Measurements from ENCODE around the gene RNGTT.
"Not testable (repeated sequence)": the region's sequence is repeated elsewhere in the genome, so short reads cannot be mapped to it uniquely, and the experiment has no call there.

The RNGTT gene

GRCh38 chr6:88730611-88731011 lies 232.8 kb downstream of the RNGTT start:
- no peaks in the 10 kb centered on the region for H3K27me3 Mint-ChIP-seq
- H3K4me1 Mint-ChIP-seq (ENCODE audit: low read depth): peaks cover 22% of the 10 kb centered on the region
- no peak overlapping the region for H3K27ac Mint-ChIP-seq
- H3K4me3 Mint-ChIP-seq: no peak overlapping the region
- peaks cover 25% of the 10 kb centered on the region for H3K36me3 Mint-ChIP-seq
- no peaks in the 10 kb centered on the region for H3K9me3 Mint-ChIP-seq (ENCODE audit: low read depth)

DNA sequence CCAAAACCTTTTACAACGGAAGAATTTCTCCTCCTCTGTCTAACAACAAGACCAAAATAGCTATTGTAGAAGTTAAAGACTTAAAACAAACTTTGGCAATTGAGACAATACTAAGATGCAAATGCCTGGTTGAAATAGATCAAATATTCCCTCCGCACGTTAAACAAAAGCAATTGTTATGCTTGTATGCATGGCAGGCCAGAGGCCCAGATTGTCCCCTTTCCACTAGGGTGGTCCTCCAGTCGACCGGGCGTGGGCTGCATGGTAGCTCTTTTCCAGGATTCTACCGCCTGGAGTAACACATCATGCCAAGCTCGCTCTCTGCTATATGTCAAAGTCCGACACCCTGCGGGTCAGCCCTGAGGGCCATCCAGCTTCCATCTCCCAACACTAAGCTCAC lies 234.7 kb downstream of the RNGTT start:
- Mint-ChIP-seq H3K9me3 (ENCODE audit: low read depth) (no peaks in the 10 kb centered on the region), H3K27me3 (no peaks in the 10 kb centered on the region), H3K4me3 (no peak overlapping the region), H3K36me3 (peaks cover 21% of the 10 kb centered on the region), H3K27ac (no peak overlapping the region), H3K4me1 (ENCODE audit: low read depth) (peaks cover 22% of the 10 kb centered on the region)

GRCh38 chr6:88726409-88726808 lies 237.0 kb downstream of the RNGTT start:
- not testable (repeated sequence) for H3K27ac Mint-ChIP-seq; H3K4me3 Mint-ChIP-seq; H3K27me3 Mint-ChIP-seq; H3K9me3 Mint-ChIP-seq (ENCODE audit: low read depth)
- H3K4me1 Mint-ChIP-seq (ENCODE audit: low read depth): peaks cover 17% of the 10 kb centered on the region
- peaks cover 19% of the 10 kb centered on the region for H3K36me3 Mint-ChIP-seq

- Mint-ChIP-seq H3K36me3 (peaks cover 19% of the 10 kb centered on the region), H3K4me3 (peak overlapping the region; percentile 49), H3K27ac (no peak overlapping the region)
These were observed 238.1 kb downstream of the RNGTT start for GRCh38 chr6:88725111-88725975.

DNA sequence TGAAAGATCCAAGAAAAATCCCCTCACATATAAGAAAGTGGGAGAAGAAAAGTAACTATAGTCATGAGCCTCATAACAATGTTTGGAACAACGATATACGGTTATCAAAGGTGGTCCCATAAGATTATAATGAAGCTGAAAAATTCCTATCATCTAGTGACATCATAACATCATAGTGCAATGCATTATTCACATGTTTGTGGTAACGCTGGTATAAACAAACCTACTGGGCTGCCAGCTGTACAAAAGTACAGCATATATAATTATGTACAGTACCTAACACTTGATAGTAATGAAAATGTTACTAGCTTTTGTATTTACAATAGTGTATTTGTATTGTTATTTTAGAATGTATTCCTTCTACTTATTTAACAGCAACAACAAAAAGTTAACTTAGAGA lies 240.7 kb downstream of the RNGTT start:
- Mint-ChIP-seq H3K27ac (no peak overlapping the region), H3K4me1 (ENCODE audit: low read depth) (peaks cover 16% of the 10 kb centered on the region), H3K4me3 (no peak overlapping the region), H3K27me3 (no peaks in the 10 kb centered on the region), H3K9me3 (ENCODE audit: low read depth) (no peaks in the 10 kb centered on the region), H3K36me3 (peaks cover 15% of the 10 kb centered on the region)

More at GRCh38 chr6:88725111-88725975, 238.1 kb downstream of the RNGTT start:
- H3K27me3 Mint-ChIP-seq: no peaks in the 10 kb centered on the region
- peaks cover 17% of the 10 kb centered on the region for H3K4me1 Mint-ChIP-seq (ENCODE audit: low read depth)
- H3K9me3 Mint-ChIP-seq (ENCODE audit: low read depth): no peaks in the 10 kb centered on the region

- not testable (repeated sequence) for H3K27ac Mint-ChIP-seq; H3K4me3 Mint-ChIP-seq; H3K9me3 Mint-ChIP-seq (ENCODE audit: low read depth); H3K4me1 Mint-ChIP-seq (ENCODE audit: low read depth); H3K27me3 Mint-ChIP-seq
- peaks cover 18% of the 10 kb centered on the region for H3K36me3 Mint-ChIP-seq
These were observed 247.0 kb downstream of the RNGTT start for GRCh38 chr6:88716399-88716798.

DNA sequence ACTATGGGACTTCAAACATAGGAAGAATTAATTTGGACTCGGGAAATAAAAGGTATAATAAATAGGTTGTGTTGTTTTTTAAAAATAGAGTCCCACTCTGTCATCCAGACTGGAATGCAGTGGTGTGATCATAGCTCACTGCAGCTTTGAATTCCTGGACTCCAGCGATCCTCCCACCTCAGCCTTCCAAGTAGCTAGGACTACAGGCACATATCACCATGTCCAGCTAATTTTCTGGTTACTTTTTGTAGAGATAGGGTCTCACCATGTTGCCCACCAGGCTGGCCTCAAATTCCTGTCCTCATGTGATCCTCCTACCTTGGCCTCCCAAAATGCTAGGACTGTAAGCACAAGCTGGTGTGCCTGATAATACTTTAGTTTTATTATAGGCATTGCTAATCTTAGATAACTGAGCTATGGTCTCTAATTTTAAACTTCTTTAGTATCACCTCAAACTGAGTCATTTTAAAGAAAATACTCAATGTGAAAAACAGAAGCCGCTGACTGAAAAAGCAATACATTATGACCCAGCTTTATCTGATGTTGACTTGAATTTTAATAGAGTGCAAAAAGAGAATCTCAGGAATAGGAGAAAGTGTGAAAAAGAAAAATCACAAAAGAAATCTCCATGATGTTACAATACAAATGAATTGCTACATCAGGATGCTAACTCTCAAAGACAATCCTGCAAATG lies 251.0 kb downstream of the RNGTT start:
- Mint-ChIP-seq H3K36me3 (peaks cover 12% of the 10 kb centered on the region), H3K27me3 (no peaks in the 10 kb centered on the region), H3K9me3 (ENCODE audit: low read depth) (peaks cover 5% of the 10 kb centered on the region), H3K4me1 (ENCODE audit: low read depth) (peaks cover 1% of the 10 kb centered on the region), H3K27ac (no peak overlapping the region), H3K4me3 (no peak overlapping the region)

GRCh38 chr6:88709819-88710246 lies 253.6 kb downstream of the RNGTT start:
- H3K9me3 Mint-ChIP-seq (ENCODE audit: low read depth): no peaks in the 10 kb centered on the region
- H3K27ac Mint-ChIP-seq: no peak overlapping the region
- H3K4me3 Mint-ChIP-seq: no peak overlapping the region
- peaks cover 5% of the 10 kb centered on the region for H3K36me3 Mint-ChIP-seq
- H3K4me1 Mint-ChIP-seq (ENCODE audit: low read depth): peaks cover 7% of the 10 kb centered on the region
- H3K27me3 Mint-ChIP-seq: no peaks in the 10 kb centered on the region

GRCh38 chr6:88708197-88708744 lies 255.1 kb downstream of the RNGTT start:
- Mint-ChIP-seq H3K36me3 (peaks cover 8% of the 10 kb centered on the region), H3K9me3 (ENCODE audit: low read depth) (no peaks in the 10 kb centered on the region), H3K4me3 (no peak overlapping the region), H3K4me1 (ENCODE audit: low read depth) (peaks cover 12% of the 10 kb centered on the region), H3K27me3 (no peaks in the 10 kb centered on the region), H3K27ac (no peak overlapping the region)

DNA sequence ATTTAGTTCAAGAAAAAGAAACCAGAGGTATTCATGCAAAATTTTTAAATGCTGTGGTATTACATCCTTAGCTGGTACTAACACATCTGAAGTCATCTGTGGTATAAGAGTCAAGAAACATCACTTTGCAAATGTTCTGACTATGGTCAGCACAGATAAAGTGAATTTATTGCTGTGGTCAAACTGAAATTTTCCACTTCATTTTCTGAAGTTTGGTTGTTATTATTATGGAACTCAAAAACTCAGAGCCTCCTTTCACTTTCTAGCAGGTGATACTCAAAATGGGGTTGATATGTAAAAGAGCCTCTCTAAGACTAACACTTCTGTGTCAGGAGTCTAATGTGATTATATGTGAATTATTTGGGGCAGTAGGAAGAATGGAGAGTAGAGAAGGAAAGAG lies 257.8 kb downstream of the RNGTT start:
- peaks cover 15% of the 10 kb centered on the region for H3K4me1 Mint-ChIP-seq (ENCODE audit: low read depth)
- H3K27ac Mint-ChIP-seq: peak overlapping the region; percentile 18
- no peak overlapping the region for H3K4me3 Mint-ChIP-seq

DNA sequence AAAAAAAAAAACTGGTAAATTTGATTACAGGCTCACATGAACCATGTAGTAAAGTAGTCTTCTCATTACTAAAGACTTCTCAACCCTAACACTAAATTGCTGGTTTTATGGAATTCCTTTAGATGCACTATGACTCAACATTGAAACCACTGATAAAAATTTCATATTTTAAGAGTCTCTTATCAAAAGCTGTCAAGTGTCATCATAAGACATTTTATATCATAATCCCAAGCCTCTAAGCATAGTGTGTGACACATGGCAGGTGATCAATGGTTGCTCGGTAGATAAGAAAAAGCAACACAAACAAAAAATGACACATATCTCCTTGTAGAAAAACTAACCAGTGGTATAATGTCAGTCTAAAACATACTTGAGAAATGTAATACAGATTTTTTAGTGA lies 258.4 kb downstream of the RNGTT start:
- Mint-ChIP-seq H3K9me3 (ENCODE audit: low read depth) (no peaks in the 10 kb centered on the region), H3K27me3 (no peaks in the 10 kb centered on the region), H3K36me3 (peaks cover 10% of the 10 kb centered on the region), H3K4me1 (ENCODE audit: low read depth) (peaks cover 18% of the 10 kb centered on the region), H3K27ac (no peak overlapping the region), H3K4me3 (no peak overlapping the region)

More for the DNA sequence above, 257.8 kb downstream of the RNGTT start:
- no peaks in the 10 kb centered on the region for H3K27me3 Mint-ChIP-seq
- peaks cover 9% of the 10 kb centered on the region for H3K36me3 Mint-ChIP-seq
- no peaks in the 10 kb centered on the region for H3K9me3 Mint-ChIP-seq (ENCODE audit: low read depth)

- Mint-ChIP-seq H3K9me3 (ENCODE audit: low read depth) (no peaks in the 10 kb centered on the region), H3K36me3 (peaks cover 10% of the 10 kb centered on the region), H3K27me3 (no peaks in the 10 kb centered on the region), H3K4me3 (no peak overlapping the region), H3K27ac (no peak overlapping the region), H3K4me1 (ENCODE audit: low read depth) (peaks cover 18% of the 10 kb centered on the region)
These were observed 260.4 kb downstream of the RNGTT start for GRCh38 chr6:88702956-88703556.

DNA sequence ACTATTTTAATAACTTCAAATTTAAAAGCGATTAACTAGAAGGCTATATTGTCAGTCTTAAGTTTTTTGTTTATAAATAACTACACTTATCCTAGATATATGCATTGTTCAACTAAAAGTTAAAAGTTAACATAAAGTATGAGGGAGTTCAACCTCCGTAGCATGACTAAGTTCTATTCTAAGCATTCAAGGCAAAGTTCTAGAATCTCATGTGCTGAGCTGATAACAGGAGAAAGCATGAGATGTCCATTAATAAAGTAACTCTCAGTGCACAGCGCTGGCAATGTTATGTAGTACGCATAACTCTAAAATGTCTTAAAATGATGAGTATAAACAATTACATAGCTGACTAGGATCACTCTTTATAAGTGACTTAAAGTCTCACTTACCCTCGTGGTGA lies 264.8 kb downstream of the RNGTT start:
- Mint-ChIP-seq H3K9me3 (ENCODE audit: low read depth) (peaks cover 7% of the 10 kb centered on the region), H3K27me3 (no peaks in the 10 kb centered on the region), H3K36me3 (peaks cover 22% of the 10 kb centered on the region), H3K4me3 (no peak overlapping the region), H3K4me1 (ENCODE audit: low read depth) (peaks cover 7% of the 10 kb centered on the region), H3K27ac (no peak overlapping the region)

DNA sequence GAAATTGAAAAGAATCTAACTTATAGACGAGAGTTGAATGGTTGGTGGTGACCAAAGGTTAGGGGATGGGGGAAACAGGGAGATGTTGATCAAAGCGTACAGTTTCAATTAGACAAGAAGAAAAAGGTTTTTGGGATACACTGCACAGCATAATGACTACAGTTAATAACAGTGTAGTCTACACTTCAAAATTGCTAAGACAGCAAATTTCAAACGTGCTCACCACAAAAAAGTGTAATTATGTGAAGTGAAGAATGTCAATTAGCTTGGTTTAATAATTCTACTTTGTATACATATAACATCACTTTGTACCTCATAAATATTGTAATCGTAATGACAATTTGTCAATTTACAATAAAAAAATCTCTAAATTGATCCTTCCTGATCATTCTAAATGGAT lies 267.5 kb downstream of the RNGTT start:
- Mint-ChIP-seq H3K4me3 (no peak overlapping the region), H3K4me1 (ENCODE audit: low read depth) (peaks cover 9% of the 10 kb centered on the region), H3K27ac (no peak overlapping the region), H3K9me3 (ENCODE audit: low read depth) (peaks cover 10% of the 10 kb centered on the region), H3K36me3 (peaks cover 33% of the 10 kb centered on the region), H3K27me3 (no peaks in the 10 kb centered on the region)

- no peak overlapping the region for H3K27ac Mint-ChIP-seq
- H3K27me3 Mint-ChIP-seq: no peaks in the 10 kb centered on the region
- H3K9me3 Mint-ChIP-seq (ENCODE audit: low read depth): no peaks in the 10 kb centered on the region
These were observed 279.7 kb downstream of the RNGTT start for GRCh38 chr6:88683734-88684133.

More at GRCh38 chr6:88683734-88684133, 279.7 kb downstream of the RNGTT start:
- H3K4me3 Mint-ChIP-seq: no peak overlapping the region
- peaks cover 20% of the 10 kb centered on the region for H3K36me3 Mint-ChIP-seq
- peaks cover 2% of the 10 kb centered on the region for H3K4me1 Mint-ChIP-seq (ENCODE audit: low read depth)

All from activated naive CD8-positive, alpha-beta T cell (primary cell).